ENCODE measurements around the gene DNAJC4.

DNAJC4 gene

DNA sequence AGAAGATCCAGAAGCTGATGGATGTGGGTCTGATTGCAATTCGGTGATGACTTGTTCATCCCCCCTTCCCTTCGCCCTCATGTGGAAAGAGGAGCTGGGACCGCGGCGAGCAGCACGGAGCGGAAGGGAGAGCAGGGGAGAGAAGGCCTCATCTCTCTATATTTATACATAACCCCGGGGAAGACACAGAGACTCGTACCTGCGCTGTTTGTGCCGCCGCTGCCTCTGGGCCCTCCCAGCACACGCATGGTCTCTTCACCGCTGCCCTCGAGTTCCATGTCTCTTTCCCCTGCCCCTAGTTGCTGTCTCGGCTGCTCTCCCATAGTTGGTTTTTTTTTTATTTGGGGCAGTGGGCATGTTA lies 26.3 kb upstream of the DNAJC4 start:
- no peak overlapping the region for H3K4me3 ChIP-seq (ENCODE audit: low read depth, low read length)
- TF ChIP-seq CTCF (IDR thresholded peaks at IDR 0.05; ENCODE audit: low read depth, low read length), result no peak

- no peak overlapping the region for H3K4me3 ChIP-seq (ENCODE audit: low read depth, low read length)
- TF ChIP-seq CTCF (IDR thresholded peaks at IDR 0.05; ENCODE audit: low read depth, low read length), result peak; percentile 62
Measured at GRCh38 chr11:64204464-64204989, 25.8 kb upstream of the DNAJC4 start.

GRCh38 chr11:64206457-64207255 lies 23.7 kb upstream of the DNAJC4 start, which contains the start of gene FERMT3:
Gene FERMT3, plus strand, starts transcription at chr11:64206721. Its CDS starts 644 bp downstream, at chr11:64207365.
- no peak for TF ChIP-seq CTCF (IDR thresholded peaks at IDR 0.05; ENCODE audit: low read depth, low read length)
- H3K4me3 ChIP-seq (ENCODE audit: low read depth, low read length), result no peak within 1 kb of the TSS

GRCh38 chr11:64207256-64208085 lies 22.9 kb upstream of the DNAJC4 start:
- no peak for TF ChIP-seq CTCF (IDR thresholded peaks at IDR 0.05; ENCODE audit: low read depth, low read length)
- H3K4me3 ChIP-seq (ENCODE audit: low read depth, low read length), result no peak overlapping the region

DNA sequence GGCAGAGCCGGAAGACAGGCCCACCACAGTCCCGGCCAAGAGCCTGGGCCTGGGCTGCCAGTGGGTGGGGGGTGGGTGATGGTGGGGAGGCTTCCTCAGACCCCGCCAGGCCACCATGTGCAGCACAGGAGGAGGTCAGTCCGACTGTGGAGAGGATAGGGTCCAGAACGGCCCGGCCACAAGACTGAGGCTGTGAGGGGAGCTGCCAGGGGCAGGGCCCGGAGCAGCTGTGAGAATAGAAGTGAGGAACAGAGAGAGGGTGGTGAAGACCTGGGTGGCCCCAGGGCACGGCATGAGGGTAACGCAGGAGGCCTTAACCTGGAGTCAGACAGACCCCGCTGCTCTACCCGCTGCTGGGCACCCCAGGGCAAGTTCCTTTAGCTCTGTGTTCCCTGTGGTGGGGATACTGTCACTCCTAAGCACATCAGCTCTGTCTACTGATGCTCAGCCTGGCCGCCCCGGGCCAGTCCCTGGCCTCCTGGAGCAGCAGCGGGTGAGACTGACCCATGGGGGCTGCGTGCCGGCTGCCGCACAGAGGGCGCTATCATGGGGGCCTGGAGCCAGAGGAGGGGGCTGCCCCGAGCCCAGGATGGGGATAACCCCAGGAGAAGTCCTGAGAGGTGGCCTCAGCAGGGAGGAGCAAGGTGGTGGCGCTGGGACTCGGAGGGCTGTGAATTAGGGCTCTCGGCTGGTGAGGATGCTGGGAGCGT lies 22.1 kb upstream of the DNAJC4 start:
- TF ChIP-seq CTCF (IDR thresholded peaks at IDR 0.05; ENCODE audit: low read depth, low read length), result no peak
- H3K4me3 ChIP-seq (ENCODE audit: low read depth, low read length), result no peak overlapping the region

DNA sequence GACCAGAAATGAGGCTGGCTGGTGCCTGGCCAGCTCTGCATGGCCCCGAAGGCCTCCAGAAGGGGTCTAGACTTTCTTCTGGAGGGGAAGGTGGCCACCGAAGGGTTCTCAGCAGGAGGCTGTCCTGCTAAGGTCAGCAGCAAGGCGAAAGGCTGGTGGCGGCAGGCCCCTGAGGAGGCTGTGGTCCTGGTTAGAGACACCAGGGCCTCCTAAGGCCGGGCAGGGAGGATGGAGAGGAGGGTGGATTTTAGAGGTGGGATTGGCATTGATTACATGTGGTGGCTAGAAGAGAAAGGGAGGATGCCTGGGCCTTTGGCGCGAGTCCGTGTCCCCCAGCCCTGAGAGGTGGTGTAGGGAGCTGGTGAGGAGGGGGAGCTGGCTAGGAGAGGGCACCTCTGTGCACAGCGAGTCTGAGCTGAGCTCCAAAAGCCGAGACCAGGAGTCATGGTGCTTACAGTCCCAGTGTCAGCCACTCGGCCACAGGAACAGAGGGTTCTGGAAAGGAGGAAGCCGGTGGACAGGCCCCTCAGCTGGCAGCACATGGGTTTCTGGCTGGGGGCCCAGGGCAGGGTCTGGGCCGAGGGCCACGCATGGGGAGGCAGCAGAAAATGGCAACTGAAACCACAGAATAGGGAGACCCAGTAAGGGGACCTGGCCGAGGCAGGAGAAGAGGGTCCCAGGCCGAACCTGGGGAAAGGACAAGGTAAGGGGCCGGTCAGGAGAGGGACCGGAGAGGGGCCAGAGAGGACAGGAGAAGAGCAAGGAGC lies 21.4 kb upstream of the DNAJC4 start:
- no peak overlapping the region for H3K4me3 ChIP-seq (ENCODE audit: low read depth, low read length)
- no peak for TF ChIP-seq CTCF (IDR thresholded peaks at IDR 0.05; ENCODE audit: low read depth, low read length)
